Type B pancreatic cell (in vitro differentiated cells): Measurements from ENCODE around the gene TFE3. TPM values are rescaled to one million over a fixed set of nuclear protein-coding genes. Genes with fewer than 3 reads are reported as not detected.
A peak's percentile ranks its signal among the peaks of the same experiment; 100 is the strongest.

Source experiments
- DNase-seq: peaks from one replicate; pipeline ENCODE4 v3.0.0; 2021; ENCODE audit warnings: mixed read lengths; ENCODE audit not compliant: unreplicated experiment; ENCODE audit errors: extremely low spot score
- H3K27ac Mint-ChIP-seq: 2 replicates; pipeline ENCODE4 v1.8.0; 2021; ENCODE audit warnings: mild to moderate bottlenecking, mixed read lengths
- H3K27me3 Mint-ChIP-seq: 2 replicates; pipeline ENCODE4 v1.8.0; 2021; ENCODE audit warnings: mixed read lengths
- H3K36me3 Mint-ChIP-seq: 2 replicates; pipeline ENCODE4 v1.8.0; 2021; ENCODE audit warnings: mixed read lengths
- H3K4me1 Mint-ChIP-seq: one replicate; pipeline ENCODE4 v1.8.0; 2021; ENCODE audit warnings: mixed read lengths; ENCODE audit not compliant: unreplicated experiment
- H3K4me3 Mint-ChIP-seq: 2 replicates; pipeline ENCODE4 v1.8.0; 2021; ENCODE audit warnings: mild to moderate bottlenecking, mixed read lengths
- H3K9me3 Mint-ChIP-seq: 2 replicates; pipeline ENCODE4 v1.8.0; 2021; ENCODE audit warnings: mixed read lengths
- CTCF ChIP-seq: fragments of 200-600 bp; sonication (generic); conservative IDR thresholded peaks from 2 replicates; pipeline ENCODE4 v1.5.0; 2021; ENCODE audit warnings: antibody characterized with exemption, mild to moderate bottlenecking
- total RNA-seq: library from RNA; stranded (reverse); gene quantifications from 2 replicates; pipeline ENCODE4 v1.2.1, GENCODE V29; 2021; ENCODE audit warnings: low replicate concordance

TFE3 gene
- total RNA-seq, 1 donor from 2014 or later: 29.6 TPM

- no peak for TF ChIP-seq CTCF
- Mint-ChIP-seq H3K27me3 (no peaks in the 10 kb centered on the region), H3K27ac (peak overlapping the region; percentile 55), H3K36me3 (peaks cover 11% of the 10 kb centered on the region), H3K4me1 (no peaks in the 10 kb centered on the region), H3K9me3 (no peaks in the 10 kb centered on the region), H3K4me3 (peak overlapping the region; percentile 64)
- no peak for DNase-seq
These were observed 39.5 kb downstream of the TFE3 start for GRCh38 chrX:49003696-49004095.

GRCh38 chrX:49002091-49002935, 40.8 kb downstream of the TFE3 start, which contains the start of gene GRIPAP1:
GRIPAP1 (minus strand) TSS chrX:49002264; CDS start chrX:49002229, 35 bp downstream.
- DNase-seq: peak; percentile 73
- H3K9me3 Mint-ChIP-seq: no peaks in the 10 kb centered on the region
- H3K27ac Mint-ChIP-seq: peak within 1 kb of the TSS; percentile 95

GRCh38 chrX:49001521-49002090, 41.6 kb downstream of the TFE3 start:
- no peak for DNase-seq
- Mint-ChIP-seq H3K9me3 (no peaks in the 10 kb centered on the region), H3K4me1 (no peaks in the 10 kb centered on the region), H3K27me3 (no peaks in the 10 kb centered on the region), H3K27ac (peak overlapping the region; percentile 95), H3K36me3 (peaks cover 16% of the 10 kb centered on the region), H3K4me3 (peak overlapping the region; percentile 97)
- TF ChIP-seq CTCF: no peak

More at GRCh38 chrX:49002091-49002935, 40.8 kb downstream of the TFE3 start, which contains the start of gene GRIPAP1:
- TF ChIP-seq CTCF: no peak
- Mint-ChIP-seq H3K27me3 (no peaks in the 10 kb centered on the region), H3K4me1 (no peaks in the 10 kb centered on the region), H3K4me3 (peak within 1 kb of the TSS; percentile 97), H3K36me3 (peaks cover 16% of the 10 kb centered on the region)

- no peak for TF ChIP-seq CTCF
- no peak overlapping the region for H3K27ac Mint-ChIP-seq
These were observed 42.5 kb downstream of the TFE3 start for GRCh38 chrX:49000636-49001035.

GRCh38 chrX:48999030-48999429, 44.1 kb downstream of the TFE3 start:
- no peak for TF ChIP-seq CTCF
- Mint-ChIP-seq H3K36me3 (peaks cover 20% of the 10 kb centered on the region), H3K27ac (no peak overlapping the region), H3K27me3 (no peaks in the 10 kb centered on the region), H3K4me1 (no peaks in the 10 kb centered on the region), H3K4me3 (no peak overlapping the region), H3K9me3 (no peaks in the 10 kb centered on the region)
- DNase-seq: no peak

More at GRCh38 chrX:49000636-49001035, 42.5 kb downstream of the TFE3 start:
- peak overlapping the region; percentile 97 for H3K4me3 Mint-ChIP-seq
- H3K9me3 Mint-ChIP-seq: no peaks in the 10 kb centered on the region
- no peaks in the 10 kb centered on the region for H3K4me1 Mint-ChIP-seq
- peaks cover 16% of the 10 kb centered on the region for H3K36me3 Mint-ChIP-seq
- no peak for DNase-seq
- no peaks in the 10 kb centered on the region for H3K27me3 Mint-ChIP-seq
